ENCODE data around the gene KRT2. TPM values are rescaled to one million over a fixed set of nuclear protein-coding genes. Genes with fewer than 3 reads are reported as not detected.

The KRT2 gene
- polyA plus RNA-seq, 1 experiment = not detected

DNA sequence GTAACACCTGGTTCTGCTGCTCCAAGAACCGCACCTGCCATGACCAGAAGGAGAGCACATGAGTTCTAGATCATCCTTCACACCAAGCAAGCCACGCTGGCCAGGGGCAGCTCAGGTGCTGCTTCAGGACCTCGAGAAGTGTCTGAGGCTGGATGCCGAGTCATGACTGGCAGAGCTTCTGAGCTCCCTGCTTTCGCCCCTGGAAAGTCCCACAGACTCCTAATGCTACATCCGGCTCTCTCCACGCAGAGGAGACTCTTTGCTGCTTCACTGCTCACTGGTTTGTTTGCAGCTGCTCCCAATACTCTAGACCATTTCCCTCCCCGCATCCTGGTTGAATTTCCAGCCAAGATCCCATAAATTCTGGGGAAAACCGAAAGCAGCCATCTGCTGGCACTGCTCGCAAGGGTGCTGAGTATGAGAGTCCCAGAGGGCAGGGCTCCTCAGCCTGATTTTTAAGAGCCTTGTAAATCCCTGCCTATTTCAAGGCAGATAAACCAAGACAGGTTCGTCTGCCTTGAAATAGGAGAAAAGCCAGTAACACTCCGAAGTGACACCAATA lies 1.4 kb downstream of the KRT2 start:
- TF ChIP-seq, protein P1, sequence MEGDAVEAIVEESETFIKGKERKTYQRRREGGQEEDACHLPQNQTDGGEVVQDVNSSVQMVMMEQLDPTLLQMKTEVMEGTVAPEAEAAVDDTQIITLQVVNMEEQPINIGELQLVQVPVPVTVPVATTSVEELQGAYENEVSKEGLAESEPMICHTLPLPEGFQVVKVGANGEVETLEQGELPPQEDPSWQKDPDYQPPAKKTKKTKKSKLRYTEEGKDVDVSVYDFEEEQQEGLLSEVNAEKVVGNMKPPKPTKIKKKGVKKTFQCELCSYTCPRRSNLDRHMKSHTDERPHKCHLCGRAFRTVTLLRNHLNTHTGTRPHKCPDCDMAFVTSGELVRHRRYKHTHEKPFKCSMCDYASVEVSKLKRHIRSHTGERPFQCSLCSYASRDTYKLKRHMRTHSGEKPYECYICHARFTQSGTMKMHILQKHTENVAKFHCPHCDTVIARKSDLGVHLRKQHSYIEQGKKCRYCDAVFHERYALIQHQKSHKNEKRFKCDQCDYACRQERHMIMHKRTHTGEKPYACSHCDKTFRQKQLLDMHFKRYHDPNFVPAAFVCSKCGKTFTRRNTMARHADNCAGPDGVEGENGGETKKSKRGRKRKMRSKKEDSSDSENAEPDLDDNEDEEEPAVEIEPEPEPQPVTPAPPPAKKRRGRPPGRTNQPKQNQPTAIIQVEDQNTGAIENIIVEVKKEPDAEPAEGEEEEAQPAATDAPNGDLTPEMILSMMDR (IDR thresholded peaks at IDR 0.05; ENCODE audit: low read depth, low read length) = no peak
- DNase-seq (ENCODE audit: low read depth, low spot score) = no peak
- ChIA-PET POLR2A (no interaction called here), CTCF (no interaction called here)
- Histone ChIP-seq H3K4me3 (ENCODE audit: low read depth, low read length) (no peak overlapping the region), H3K27me3 (ENCODE audit: control insufficient read depth, insufficient read depth, low read length) (peaks cover 10% of the 10 kb centered on the region), H3K27ac (ENCODE audit: low read depth, low read length) (no peak overlapping the region), H3K9me3 (ENCODE audit: control insufficient read depth, insufficient read depth, low read length) (peaks cover 5% of the 10 kb centered on the region; the same call in 1 of the 2 replicates)

DNA sequence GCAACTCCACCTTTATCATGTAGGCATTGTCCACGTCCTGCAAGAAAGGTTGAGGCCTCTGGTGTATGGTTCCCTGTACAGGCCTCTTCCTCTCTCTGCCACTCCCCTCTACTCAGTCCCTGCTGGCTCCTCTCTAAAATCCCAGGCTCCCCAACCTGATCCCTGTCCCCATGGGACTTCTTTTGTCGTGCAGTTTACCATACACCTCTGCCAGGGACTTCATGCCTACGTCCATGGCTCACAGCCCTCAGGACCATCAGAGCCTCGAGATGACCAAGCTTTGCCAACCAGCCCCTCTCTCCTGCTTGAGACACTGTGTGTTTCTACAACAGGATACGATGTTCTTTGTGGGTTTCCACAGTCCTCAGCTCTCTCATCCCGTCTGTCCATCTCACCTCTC lies 2.9 kb downstream of the KRT2 start:
- Histone ChIP-seq H3K9me3 (ENCODE audit: control insufficient read depth, insufficient read depth, low read length) (peaks cover 5% of the 10 kb centered on the region; the same call in 1 of the 2 replicates), H3K4me3 (ENCODE audit: low read depth, low read length) (no peak overlapping the region), H3K27ac (ENCODE audit: low read depth, low read length) (no peak overlapping the region), H3K27me3 (ENCODE audit: control insufficient read depth, insufficient read depth, low read length) (peaks cover 14% of the 10 kb centered on the region)
- TF ChIP-seq, protein P1 (IDR thresholded peaks at IDR 0.05; ENCODE audit: low read depth, low read length) = no peak
- ChIA-PET CTCF (no interaction called here), POLR2A (no interaction called here)
- DNase-seq (ENCODE audit: low read depth, low spot score) = no peak

DNA sequence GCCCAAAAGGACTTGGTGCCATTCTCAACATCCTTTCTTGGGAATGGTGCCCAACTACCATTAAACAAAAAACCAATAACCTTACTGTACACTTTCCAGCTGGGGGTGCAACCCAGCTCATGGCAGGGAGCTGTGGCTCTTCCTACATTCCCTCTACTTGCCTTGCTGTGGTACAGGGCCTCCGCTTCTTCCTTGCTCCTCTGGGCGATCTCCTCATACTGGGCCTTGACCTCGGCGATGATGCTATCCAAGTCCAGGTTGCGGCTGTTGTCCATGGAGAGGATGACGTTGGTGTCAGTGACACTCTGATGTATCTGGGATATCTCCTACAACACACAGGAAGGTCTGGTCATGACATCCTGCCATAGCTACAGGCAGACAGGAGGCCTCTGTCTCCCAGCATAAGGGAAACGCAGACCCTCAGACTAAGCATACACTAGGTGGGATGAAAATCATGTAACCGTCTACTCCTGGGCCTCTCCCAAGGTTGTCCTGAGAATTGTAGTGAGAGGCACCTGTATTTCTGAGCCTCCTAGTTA lies 3.9 kb downstream of the KRT2 start:
- ChIA-PET CTCF (no interaction called here), POLR2A (no interaction called here)
- Histone ChIP-seq H3K27me3 (ENCODE audit: control insufficient read depth, insufficient read depth, low read length) (peaks cover 14% of the 10 kb centered on the region), H3K9me3 (ENCODE audit: control insufficient read depth, insufficient read depth, low read length) (peaks cover 5% of the 10 kb centered on the region; the same call in 1 of the 2 replicates), H3K27ac (ENCODE audit: low read depth, low read length) (no peak overlapping the region), H3K4me3 (ENCODE audit: low read depth, low read length) (no peak overlapping the region)
- DNase-seq (ENCODE audit: low read depth, low spot score) = no peak
- TF ChIP-seq, protein P1 (IDR thresholded peaks at IDR 0.05; ENCODE audit: low read depth, low read length) = no peak

GRCh38 chr12:52647601-52648000 lies 4.4 kb downstream of the KRT2 start:
- H3K27me3 ChIP-seq (ENCODE audit: control insufficient read depth, insufficient read depth, low read length) = peaks cover 14% of the 10 kb centered on the region
- H3K27ac ChIP-seq (ENCODE audit: low read depth, low read length) = no peak overlapping the region
- H3K9me3 ChIP-seq (ENCODE audit: control insufficient read depth, insufficient read depth, low read length) = peaks cover 5% of the 10 kb centered on the region; the same call in 1 of the 2 replicates
- H3K4me3 ChIP-seq (ENCODE audit: low read depth, low read length) = no peak overlapping the region
- no peak for DNase-seq (ENCODE audit: low read depth, low spot score)
- POLR2A ChIA-PET = no interaction called here
- CTCF ChIA-PET = no interaction called here
- TF ChIP-seq, protein P1 (IDR thresholded peaks at IDR 0.05; ENCODE audit: low read depth, low read length) = no peak

DNA sequence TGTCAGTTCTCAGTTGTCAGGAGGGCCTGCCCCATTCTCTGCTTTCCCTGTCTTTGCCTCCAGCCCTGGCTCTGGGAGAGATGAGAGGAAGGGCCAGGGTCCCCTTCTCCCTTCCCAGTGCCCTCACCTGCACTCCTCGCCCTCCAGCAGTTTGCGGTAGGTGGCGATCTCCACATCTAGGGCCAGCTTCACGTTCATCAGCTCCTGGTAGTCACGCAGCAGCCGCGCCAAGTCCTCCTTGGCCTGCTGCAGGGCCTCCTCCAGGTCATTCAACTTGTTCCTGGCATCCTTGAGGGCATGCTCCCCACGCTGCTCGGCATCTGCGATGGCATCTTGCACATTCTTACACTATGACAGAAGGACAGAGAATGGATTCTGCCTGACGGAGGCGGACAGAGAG lies 5.4 kb downstream of the KRT2 start:
- no peak for DNase-seq (ENCODE audit: low read depth, low spot score)
- peaks cover 18% of the 10 kb centered on the region for H3K27me3 ChIP-seq (ENCODE audit: control insufficient read depth, insufficient read depth, low read length)
- ChIA-PET POLR2A (no interaction called here), CTCF (no interaction called here)
- TF ChIP-seq, protein P1 (IDR thresholded peaks at IDR 0.05; ENCODE audit: low read depth, low read length) = no peak
- peaks cover under 1% of the 10 kb centered on the region; the same call in 1 of the 2 replicates for H3K9me3 ChIP-seq (ENCODE audit: control insufficient read depth, insufficient read depth, low read length)
- H3K4me3 ChIP-seq (ENCODE audit: low read depth, low read length) = no peak overlapping the region
- no peak overlapping the region for H3K27ac ChIP-seq (ENCODE audit: low read depth, low read length)
